Activated effector memory CD4-positive, alpha-beta T cell treated with Interleukin-2 at 50 U/mL for 16 hours (primary cell): ENCODE results near the gene CAGE1.

ENCODE experiments used
- DNase-seq: peaks from one replicate; pipeline ENCODE4 v3.0.0-alpha.2; 2020

CAGE1 gene

DNA sequence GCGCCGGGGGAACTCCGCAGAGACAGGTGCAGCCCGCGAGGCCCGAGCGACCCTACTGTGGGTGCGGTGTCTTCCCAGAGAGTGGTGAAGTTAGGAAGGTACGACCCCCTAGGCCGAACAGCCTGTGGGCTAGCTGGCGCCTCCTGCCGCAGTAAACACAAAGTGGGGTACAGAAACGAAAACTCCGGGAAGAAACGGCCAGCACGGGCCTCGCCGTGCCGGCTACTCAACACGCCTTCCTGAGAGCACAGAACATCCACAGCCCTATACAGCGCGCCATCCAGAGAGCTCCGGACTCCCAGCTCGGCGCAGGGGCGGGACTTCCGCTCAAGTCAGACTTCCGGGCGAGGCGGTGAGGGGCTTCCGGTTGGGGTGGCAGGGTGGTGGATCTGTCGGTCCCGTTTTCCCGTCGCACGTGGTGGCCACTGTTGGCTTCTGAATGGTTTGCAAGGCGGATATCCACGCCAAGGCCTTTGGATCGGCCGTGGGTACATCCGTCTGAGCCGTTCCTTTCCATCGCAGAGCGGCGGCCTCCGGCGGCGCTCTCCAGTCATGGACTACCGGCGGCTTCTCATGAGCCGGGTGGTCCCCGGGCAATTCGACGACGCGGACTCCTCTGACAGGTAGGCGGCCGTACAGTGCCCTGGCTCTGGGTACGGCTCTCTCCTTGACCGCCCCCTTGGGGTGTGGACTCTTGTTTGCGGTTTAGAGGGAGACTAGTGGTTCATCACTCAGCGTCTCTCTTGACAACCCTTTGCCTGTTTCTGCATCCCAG lies at the start of gene CAGE1, which contains the start of gene RIOK1:
CAGE1 (minus strand) TSS at position 292 of the 775 bp plus-strand sequence. CDS start 2,569 bp downstream, outside the sequence.
RIOK1 (plus strand) TSS at position 358 of the 775 bp plus-strand sequence; CDS start at position 553, 195 bp downstream.
- DNase-seq, result peak; percentile 92

DNA sequence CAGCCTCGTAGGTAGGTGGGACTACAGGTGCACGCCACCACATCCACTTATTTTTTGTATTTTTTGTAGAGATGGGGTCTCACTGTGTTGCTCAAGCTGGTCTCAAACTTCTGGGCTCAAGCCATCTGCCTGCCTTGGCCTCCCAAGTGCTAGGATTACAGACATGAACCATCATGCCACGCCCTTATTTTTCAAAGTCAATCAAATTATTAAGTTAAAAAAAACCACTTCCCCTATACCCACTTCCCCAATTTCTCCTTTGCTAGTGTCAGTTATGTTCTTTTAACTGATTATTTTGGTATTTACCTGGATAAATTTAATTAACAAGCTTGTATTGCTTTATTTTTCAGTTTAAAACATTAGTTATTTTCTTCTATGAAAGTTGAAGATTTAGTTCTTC lies 49.7 kb upstream of the CAGE1 start:
- DNase-seq, result no peak

- DNase-seq, result no peak
These were observed 48.5 kb upstream of the CAGE1 start for GRCh38 chr6:7438011-7438410.

DNA sequence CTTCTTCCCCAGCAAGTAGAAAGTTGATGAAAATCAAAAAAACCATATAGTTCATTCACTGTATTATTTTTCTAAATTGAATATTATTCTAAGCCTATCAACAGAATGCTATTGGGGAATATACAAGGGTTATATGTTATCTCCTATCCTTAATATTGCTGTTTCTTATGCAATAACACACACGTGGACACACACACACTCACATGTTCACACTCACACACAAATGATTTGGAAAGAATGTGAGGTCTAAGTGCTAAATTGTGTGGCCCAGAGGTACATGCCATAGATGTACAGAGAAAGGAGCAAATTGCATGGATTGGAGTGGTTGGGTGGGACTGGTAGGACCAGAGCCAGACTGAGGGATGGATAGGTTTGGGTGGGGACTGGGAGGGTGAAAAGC lies 45.1 kb upstream of the CAGE1 start:
- DNase-seq, result no peak

DNA sequence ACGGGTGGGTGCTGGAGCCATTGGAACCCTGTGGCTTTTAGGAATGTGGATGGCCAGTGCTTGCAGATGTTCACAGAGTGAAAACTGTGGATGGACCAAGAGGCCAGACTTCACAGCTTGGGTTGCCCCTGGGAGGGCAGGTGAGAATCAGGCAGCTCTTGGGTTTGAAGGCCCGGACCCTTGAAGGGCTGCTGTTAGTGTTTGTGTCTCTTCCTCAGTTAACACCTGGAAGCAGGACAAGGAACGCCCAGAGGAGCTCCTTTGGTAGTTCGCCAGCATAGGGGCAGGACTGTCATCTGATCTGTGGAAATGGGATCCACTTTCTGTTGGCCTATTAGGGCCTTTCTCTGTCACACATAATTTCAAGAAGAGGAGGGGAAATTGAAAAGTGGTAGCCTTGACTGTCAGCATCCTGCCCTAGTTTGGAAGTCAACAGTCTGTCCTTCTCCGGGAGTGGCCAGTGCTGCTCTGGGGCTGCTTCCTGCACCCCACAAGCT lies 43.6 kb upstream of the CAGE1 start:
- no peak for DNase-seq

GRCh38 chr6:7432391-7433120 lies 43.0 kb upstream of the CAGE1 start:
- DNase-seq, result no peak

- no peak for DNase-seq
These were observed 42.3 kb upstream of the CAGE1 start for GRCh38 chr6:7431674-7432390.

GRCh38 chr6:7431313-7431673 lies 41.8 kb upstream of the CAGE1 start:
- no peak for DNase-seq

- DNase-seq, result no peak
These were observed 37.1 kb upstream of the CAGE1 start for GRCh38 chr6:7426447-7427169.

- no peak for DNase-seq
These were observed 36.3 kb upstream of the CAGE1 start for GRCh38 chr6:7425808-7426190.

DNA sequence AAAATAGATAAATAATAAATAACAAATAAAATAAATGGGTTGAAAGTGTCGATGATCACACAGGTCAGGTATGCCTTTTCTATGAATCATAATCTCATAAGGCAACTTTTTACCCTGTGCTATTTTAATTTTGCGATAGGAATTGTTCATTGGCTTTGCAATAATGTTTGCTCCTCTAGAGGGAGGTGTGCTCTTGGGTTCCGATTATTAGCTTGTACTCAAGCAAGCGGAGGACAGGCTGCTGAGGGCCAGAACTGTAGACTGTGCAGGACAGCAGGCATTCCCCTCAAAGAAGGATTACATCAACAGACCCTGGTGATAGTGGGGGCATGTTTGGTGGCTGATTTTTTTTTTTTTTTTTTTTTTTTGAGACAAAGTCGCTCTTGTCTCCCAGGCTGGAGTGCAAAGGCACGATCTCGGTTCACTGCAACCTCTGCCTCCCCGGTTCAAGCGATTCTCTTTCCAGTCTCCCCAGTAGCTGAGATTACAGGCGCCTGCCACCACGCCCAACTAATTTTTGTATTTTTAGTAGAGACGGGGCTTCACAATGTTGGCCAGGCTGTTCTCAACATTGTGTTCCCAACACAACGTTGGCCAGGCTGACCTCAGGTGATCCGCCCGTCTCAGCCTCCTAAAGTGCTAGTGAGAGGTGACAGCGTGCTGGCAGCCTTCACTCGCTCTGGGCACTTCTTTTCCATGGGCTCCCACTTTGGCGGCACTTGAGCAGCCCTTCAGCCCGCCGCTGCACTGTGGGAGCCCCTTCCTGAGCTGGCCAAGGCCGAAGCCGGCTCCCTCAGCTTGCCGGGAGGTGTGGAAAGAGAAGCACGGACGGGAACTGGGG lies 35.6 kb upstream of the CAGE1 start:
- no peak for DNase-seq

DNA sequence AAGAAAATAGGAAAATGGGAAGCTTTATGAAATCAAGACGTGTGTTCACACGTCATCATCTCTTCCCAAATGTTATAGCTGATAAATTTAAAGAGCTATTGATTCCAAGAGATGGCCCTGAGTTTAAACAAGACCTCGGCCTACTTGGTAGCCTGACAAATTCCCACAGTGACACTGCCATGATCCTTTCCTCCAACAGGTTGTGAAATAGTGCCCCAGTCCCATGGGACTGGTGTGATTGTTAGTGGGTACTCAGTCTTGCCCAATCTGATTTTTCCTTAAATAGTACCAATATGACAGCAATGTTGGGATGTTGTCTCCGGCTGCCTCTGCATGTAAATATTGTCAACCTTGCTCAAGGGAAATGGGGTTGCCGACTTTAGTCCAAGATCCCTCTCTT lies 34.5 kb upstream of the CAGE1 start:
- no peak for DNase-seq

DNA sequence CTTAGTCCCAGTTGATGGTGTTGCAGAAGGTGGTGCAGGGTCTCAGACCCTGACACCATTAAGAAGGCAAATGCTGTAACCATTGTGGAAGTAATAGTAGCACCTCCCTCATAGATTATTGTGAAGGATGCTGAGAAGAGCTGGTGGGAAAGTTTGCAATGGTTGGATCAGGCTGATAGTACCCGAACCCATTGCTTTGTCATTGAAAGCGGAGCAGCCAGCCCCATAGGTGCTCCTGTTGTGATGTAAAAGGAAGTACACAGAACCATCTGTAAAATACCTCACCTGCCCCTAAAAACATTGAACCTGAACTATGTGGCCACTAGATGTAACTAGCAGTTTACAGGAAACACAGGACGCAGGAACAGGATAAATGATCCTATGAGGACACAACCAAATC lies 31.5 kb upstream of the CAGE1 start:
- no peak for DNase-seq

DNA sequence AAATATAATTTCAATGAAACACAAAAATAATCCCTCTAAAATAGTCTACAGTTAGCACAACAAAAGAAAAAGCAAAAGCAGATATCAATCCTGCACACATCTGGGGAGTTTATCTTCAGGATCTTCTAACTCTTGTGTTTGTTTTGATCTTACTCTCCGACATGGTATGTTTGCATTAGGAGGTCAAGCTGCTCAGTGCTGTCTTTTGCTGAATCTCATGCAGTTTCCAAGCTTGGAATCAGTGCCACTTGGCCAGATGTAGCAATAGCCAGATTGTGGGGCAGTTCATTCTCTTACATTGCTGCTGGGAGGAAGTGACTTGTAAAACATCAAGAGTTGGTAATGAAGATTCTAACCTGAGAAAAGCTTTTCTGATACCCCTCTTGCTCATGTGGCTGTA lies 29.5 kb upstream of the CAGE1 start:
- no peak for DNase-seq

DNA sequence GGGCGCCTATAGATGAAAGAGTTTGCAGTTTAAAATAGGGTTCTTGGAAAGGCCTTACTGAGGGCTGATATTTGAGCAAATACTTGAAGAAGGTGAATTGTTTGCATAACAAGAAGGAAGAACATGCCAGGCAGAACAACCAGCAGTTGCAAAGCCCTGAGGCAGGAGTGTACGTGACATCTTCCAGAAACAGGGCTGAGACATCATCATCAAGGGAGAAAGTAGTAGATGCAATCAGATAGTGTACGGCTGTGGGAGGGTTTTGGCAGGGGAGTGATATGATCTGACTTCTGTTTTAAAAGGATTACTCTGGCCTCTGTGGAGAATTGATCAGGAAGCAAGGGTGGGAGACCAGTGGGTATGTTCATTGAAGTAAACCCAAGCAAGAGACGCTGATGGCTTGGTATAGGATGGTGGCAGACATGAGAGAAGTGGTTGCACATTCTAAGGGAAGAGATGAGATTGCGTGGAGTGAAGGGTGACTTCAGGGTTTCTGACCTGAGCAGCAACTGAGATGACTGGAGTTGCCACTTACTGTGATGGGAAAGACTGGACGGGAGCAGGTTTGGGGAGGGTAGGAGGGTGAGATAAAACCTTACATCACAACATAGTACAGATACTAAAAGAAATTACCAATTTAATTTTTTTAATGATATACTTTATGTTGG lies 28.8 kb upstream of the CAGE1 start:
- DNase-seq, result no peak

GRCh38 chr6:7417684-7418083 lies 28.1 kb upstream of the CAGE1 start:
- DNase-seq, result no peak

- DNase-seq, result no peak
These were observed 25.3 kb upstream of the CAGE1 start for GRCh38 chr6:7414811-7415210.

DNA sequence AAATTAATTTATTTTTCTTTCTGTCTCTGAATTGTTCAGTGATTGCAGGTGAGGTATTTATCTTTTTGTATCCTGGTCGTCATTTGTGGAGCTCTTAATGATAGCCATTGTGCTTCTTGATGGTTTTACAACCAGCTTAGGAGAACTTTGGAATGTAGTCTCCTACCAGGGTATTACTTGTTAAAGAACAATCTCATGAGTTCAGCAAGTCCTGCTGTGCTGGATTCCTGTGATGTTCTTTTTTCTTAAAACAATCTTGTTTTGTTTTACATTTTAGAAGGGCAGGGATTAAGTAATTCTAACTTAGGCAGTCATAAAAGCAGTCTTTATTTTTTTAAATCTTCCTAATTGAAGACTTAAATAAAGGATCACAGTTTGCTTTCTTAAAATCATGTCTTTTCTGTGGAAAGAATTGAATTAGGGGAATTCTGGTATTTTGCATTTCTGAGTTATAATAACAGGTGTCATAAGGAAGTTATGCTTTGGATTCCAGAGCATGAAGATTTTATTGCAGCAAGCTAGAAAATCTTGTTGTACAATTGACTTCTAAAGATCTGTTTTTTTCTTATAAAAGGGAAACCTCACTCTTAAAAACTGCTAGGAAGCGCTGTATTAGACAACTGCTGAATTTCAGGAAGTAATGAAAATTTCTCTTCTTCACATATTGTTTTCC lies 23.7 kb upstream of the CAGE1 start:
- no peak for DNase-seq

DNA sequence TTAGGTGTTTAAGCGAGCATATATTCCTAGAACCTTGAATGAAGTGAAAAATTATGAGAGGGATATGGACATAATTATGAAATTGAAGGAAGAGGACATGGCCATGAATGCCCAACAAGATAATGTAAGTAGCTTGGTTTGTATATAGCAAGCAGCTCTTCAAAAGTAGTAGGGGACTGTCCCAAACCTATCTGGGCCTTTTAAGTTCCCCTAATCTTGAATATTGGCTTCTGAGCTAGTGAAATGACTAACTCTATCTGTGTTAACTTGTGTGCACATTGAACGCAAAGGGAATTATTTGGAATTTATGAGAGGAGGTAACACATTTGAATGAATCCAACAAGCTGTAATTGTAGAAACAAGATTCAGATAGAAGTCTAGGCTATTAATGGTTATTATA lies 21.8 kb upstream of the CAGE1 start:
- DNase-seq, result no peak

DNA sequence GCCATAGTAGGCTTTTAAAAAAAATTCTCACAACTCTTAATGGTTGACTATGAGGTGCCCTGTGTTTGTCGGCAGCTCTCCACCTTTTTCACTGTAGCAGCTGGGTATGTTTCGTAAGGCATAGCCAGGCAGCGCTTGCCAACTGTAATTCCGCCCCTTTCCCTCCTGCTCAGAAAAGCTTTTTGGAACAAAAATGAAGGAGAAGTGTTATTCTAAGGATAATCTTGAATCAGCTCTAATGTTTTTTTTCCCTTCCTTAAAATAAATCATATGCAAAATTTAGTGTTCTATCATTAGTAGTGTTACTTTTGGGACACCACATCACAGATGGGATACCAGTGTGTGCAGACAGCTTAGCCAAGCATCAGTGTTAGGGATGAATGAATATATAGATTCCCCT lies 21.3 kb upstream of the CAGE1 start:
- no peak for DNase-seq

- no peak for DNase-seq
These were observed 20.2 kb upstream of the CAGE1 start for GRCh38 chr6:7409740-7410139.
